ENCODE measurements around the gene PFN3. TPM values are rescaled to one million over a fixed set of nuclear protein-coding genes. Genes with fewer than 3 reads are reported as not detected.
A peak's percentile ranks its signal among the peaks of the same experiment; 100 is the strongest.

Gene PFN3
- total and polyA plus RNA-seq, 2 of the 13 experiments (the other 11 are each of a cell fraction or from before 2014, with no cell fraction given) = not detected

DNA sequence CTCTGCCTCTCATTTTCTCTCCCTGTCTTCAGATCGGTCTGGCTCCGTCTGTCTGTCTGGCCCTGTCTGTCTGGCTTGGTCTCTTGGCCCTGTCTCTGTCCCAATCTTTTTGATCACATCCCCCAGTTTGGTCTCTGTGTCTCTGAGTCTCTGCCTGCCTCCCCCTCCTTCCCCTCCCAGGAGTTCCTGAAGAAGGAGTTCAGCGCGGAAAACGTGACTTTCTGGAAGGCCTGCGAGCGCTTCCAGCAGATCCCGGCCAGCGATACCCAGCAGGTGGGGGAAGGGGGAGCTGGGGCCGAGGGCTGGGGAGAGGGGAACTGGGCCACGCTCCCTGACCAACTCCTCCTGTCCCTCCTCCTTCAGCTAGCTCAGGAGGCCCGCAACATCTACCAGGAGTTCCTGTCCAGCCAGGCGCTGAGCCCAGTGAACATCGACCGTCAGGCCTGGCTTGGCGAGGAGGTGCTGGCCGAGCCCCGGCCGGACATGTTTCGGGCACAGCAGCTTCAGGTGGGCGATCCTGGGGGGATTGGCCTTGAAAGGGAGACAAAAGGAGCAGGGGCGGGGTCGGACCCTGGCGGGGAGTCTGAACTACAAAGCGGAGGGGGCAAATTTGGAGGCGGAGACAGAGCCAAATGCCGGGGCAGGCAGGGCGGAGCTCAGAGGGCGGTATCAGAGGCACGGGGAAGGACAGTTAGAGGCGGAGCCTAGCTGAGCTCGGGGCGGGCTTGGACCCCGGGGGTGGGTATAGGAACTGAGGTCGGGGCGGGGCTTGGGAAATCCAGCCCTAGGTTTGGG, 33.7 kb downstream of the PFN3 start (continued):
- TF ChIP-seq ZNF430 (CRISPR knock-in tag; IDR thresholded peaks at IDR 0.05) = peak; percentile 31
- TF ChIP-seq FOXK1 (CRISPR knock-in tag; IDR thresholded peaks at IDR 0.05; ENCODE audit: borderline replicate concordance, low read depth) = no peak
- TF ChIP-seq ZNF274 (CRISPR knock-in tag; IDR thresholded peaks at IDR 0.05) = peak; percentile 49; the same call in 1 of the 2 replicates
- no peak for TF ChIP-seq SRF (IDR thresholded peaks at IDR 0.05; ENCODE audit: low read depth, low read length)
- 0 out of 2 replicates have a peak, but pooled peaks have one; percentile 11 for TF ChIP-seq ZNF891 (CRISPR knock-in tag; IDR thresholded peaks at IDR 0.05)
- TF ChIP-seq, protein P1, sequence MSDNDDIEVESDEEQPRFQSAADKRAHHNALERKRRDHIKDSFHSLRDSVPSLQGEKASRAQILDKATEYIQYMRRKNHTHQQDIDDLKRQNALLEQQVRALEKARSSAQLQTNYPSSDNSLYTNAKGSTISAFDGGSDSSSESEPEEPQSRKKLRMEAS (IDR thresholded peaks at IDR 0.05) = 0 out of 2 replicates have a peak, but pooled peaks have one; percentile 27
- TF ChIP-seq, protein P2, sequence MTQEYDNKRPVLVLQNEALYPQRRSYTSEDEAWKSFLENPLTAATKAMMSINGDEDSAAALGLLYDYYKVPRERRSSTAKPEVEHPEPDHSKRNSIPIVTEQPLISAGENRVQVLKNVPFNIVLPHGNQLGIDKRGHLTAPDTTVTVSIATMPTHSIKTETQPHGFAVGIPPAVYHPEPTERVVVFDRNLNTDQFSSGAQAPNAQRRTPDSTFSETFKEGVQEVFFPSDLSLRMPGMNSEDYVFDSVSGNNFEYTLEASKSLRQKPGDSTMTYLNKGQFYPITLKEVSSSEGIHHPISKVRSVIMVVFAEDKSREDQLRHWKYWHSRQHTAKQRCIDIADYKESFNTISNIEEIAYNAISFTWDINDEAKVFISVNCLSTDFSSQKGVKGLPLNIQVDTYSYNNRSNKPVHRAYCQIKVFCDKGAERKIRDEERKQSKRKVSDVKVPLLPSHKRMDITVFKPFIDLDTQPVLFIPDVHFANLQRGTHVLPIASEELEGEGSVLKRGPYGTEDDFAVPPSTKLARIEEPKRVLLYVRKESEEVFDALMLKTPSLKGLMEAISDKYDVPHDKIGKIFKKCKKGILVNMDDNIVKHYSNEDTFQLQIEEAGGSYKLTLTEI (CRISPR knock-in tag; conservative IDR thresholded peaks at IDR 0.05) = no peak
- TF ChIP-seq, protein P3, sequence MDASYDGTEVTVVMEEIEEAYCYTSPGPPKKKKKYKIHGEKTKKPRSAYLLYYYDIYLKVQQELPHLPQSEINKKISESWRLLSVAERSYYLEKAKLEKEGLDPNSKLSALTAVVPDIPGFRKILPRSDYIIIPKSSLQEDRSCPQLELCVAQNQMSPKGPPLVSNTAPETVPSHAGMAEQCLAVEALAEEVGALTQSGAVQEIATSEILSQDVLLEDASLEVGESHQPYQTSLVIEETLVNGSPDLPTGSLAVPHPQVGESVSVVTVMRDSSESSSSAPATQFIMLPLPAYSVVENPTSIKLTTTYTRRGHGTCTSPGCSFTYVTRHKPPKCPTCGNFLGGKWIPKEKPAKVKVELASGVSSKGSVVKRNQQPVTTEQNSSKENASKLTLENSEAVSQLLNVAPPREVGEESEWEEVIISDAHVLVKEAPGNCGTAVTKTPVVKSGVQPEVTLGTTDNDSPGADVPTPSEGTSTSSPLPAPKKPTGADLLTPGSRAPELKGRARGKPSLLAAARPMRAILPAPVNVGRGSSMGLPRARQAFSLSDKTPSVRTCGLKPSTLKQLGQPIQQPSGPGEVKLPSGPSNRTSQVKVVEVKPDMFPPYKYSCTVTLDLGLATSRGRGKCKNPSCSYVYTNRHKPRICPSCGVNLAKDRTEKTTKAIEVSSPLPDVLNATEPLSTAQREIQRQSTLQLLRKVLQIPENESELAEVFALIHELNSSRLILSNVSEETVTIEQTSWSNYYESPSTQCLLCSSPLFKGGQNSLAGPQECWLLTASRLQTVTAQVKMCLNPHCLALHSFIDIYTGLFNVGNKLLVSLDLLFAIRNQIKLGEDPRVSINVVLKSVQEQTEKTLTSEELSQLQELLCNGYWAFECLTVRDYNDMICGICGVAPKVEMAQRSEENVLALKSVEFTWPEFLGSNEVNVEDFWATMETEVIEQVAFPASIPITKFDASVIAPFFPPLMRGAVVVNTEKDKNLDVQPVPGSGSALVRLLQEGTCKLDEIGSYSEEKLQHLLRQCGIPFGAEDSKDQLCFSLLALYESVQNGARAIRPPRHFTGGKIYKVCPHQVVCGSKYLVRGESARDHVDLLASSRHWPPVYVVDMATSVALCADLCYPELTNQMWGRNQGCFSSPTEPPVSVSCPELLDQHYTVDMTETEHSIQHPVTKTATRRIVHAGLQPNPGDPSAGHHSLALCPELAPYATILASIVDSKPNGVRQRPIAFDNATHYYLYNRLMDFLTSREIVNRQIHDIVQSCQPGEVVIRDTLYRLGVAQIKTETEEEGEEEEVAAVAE (CRISPR knock-in tag; IDR thresholded peaks at IDR 0.05; ENCODE audit: borderline replicate concordance) = peak; percentile 61; the same call in 1 of the 2 replicates
- peak; percentile 77 for TF ChIP-seq SP5 (CRISPR knock-in tag; IDR thresholded peaks at IDR 0.05; ENCODE audit: borderline replicate concordance, low read depth)
- TF ChIP-seq RARA (CRISPR knock-in tag; IDR thresholded peaks at IDR 0.05) = no peak
- TF ChIP-seq ASH2L (IDR thresholded peaks at IDR 0.05; ENCODE audit: insufficient read length, low read depth, low read length) = peak; percentile 43
- TF ChIP-seq ZNF605 (CRISPR knock-in tag; IDR thresholded peaks at IDR 0.05) = peak; percentile 52
- no peak for TF ChIP-seq AGO1 (IDR thresholded peaks at IDR 0.05; ENCODE audit: low read depth, low read length, poor library complexity, severe bottlenecking)
- no peak for TF ChIP-seq ESRRA (CRISPR knock-in tag; IDR thresholded peaks at IDR 0.05; ENCODE audit: low read depth)
- 0 out of 2 replicates have a peak, but pooled peaks have one; percentile 7 for TF ChIP-seq ZMYM2 (CRISPR knock-in tag; IDR thresholded peaks at IDR 0.05)
- peak; percentile 55; the same call in 1 of the 2 replicates for TF ChIP-seq SP4 (CRISPR knock-in tag; IDR thresholded peaks at IDR 0.05)
- 0 out of 2 replicates have a peak, but pooled peaks have one; percentile 18 for TF ChIP-seq MTA1 (CRISPR knock-in tag; IDR thresholded peaks at IDR 0.05; ENCODE audit: borderline replicate concordance)
- TF ChIP-seq, protein P4, sequence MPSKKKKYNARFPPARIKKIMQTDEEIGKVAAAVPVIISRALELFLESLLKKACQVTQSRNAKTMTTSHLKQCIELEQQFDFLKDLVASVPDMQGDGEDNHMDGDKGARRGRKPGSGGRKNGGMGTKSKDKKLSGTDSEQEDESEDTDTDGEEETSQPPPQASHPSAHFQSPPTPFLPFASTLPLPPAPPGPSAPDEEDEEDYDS (CRISPR knock-in tag; IDR thresholded peaks at IDR 0.05) = peak; percentile 63
- TF ChIP-seq, protein P5, sequence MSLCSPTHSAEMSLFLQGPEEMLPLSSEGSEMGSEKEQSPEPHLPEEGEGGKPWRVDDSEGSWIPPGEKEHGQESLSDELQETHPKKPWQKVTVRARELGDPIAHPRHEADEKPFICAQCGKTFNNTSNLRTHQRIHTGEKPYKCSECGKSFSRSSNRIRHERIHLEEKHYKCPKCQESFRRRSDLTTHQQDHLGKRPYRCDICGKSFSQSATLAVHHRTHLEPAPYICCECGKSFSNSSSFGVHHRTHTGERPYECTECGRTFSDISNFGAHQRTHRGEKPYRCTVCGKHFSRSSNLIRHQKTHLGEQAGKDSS (CRISPR knock-in tag; IDR thresholded peaks at IDR 0.05; ENCODE audit: borderline replicate concordance, low read depth) = peak; percentile 52; the same call in 1 of the 2 replicates
- TF ChIP-seq TAF1 (CRISPR knock-in tag; IDR thresholded peaks at IDR 0.05) = peak; percentile 60; the same call in 1 of the 2 replicates

All from HepG2 (cell line).